GM21360 (cell line): Measurements from ENCODE around the gene MAPK14.
"Not testable (repeated sequence)": the region's sequence is repeated elsewhere in the genome, so short reads cannot be mapped to it uniquely, and the experiment has no call there.

Experiments used
- ATAC-seq: cut with Tn5 transposase; IDR thresholded peaks from one replicate; pipeline ENCODE4 v1.9.1; 2021; ENCODE audit warnings: mild to moderate bottlenecking, moderate library complexity; ENCODE audit not compliant: unreplicated experiment

Gene MAPK14

DNA sequence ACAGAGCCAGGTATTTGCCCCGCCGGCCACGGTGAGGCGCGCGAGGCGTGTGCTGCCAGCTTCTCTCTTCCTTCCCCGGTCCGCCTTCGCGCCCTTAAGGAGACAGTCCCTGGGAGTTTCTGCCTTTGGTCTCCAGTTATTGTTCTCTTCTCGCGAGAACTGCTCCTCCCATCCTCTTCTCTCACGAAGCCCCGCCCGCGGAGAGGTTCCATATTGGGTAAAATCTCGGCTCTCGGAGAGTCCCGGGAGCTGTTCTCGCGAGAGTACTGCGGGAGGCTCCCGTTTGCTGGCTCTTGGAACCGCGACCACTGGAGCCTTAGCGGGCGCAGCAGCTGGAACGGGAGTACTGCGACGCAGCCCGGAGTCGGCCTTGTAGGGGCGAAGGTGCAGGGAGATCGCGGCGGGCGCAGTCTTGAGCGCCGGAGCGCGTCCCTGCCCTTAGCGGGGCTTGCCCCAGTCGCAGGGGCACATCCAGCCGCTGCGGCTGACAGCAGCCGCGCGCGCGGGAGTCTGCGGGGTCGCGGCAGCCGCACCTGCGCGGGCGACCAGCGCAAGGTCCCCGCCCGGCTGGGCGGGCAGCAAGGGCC, at the start of gene MAPK14:
Gene MAPK14, plus strand, starts transcription at position 308 of the 587 bp plus-strand sequence. CDS start 350 bp downstream, outside the sequence.
- peak; percentile 72 for ATAC-seq

DNA sequence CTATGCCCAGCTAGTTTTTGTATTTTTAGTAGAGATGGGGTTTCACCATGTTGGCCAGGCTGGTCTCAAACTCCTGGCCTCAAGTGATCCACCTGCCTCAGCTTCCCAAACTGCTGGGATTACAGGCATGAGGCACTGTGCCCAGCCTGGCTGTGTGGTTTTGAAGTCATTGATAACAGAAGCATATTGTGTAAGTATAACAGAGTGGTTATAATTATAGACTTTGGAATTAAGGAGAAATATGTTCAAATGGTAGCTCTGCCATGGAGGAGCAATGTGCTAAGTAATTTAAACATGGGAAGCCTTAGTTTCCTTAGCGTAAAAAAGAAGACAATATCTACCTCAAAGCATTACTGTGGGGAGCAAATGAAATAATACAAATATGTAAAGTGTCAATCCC, 47.5 kb upstream of the MAPK14 start:
- not testable (repeated sequence) for ATAC-seq

DNA sequence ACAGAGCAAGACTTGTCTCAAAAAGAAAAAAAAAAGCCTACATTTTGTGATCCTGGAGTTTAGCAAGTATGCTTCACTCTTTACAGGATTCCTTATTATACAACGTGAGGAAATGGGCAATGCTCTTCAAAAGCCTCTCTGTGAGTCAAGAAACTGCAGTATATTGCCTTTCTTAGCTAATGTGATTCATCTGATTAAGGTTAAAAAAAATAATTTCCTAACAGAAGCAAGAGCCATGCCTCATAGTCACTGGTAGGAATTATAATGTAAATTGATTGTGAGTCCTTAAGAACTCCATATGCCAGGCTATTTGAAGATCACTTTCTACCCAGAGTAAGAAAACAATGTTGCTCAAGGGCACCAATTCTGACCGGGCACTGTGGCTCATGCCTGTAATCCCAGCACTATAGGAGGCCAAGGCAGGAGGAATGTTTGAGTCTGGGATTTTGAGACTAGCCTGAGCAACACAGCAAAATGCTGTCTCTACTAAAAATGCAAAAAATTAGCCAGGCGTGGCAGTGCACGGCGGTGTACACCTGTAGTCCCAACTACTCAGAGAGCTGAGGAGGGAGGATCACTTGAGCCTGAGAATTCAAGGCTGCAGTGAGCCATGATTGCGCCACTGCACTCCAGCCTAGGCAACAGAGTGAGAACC, 46.5 kb upstream of the MAPK14 start:
- ATAC-seq, result no peak

DNA sequence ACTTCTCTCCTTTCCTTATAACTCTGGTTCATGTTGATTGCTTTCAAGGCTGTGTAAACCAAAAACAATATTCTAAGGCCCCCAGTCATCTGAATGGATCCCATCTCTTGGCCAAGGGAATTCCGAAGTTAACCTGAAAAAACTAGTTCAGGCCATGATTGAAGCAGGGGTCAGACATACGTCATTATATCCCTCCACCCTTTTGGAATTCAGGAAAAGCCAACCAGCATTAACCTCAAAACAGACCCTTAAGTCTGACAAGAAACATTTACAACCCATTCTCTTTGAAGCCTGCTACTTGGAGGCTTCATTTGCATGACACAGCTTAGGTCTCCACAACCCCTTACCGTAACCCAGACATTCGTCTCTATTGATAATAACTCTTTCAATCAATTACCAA, 42.9 kb upstream of the MAPK14 start:
- ATAC-seq, result no peak

DNA sequence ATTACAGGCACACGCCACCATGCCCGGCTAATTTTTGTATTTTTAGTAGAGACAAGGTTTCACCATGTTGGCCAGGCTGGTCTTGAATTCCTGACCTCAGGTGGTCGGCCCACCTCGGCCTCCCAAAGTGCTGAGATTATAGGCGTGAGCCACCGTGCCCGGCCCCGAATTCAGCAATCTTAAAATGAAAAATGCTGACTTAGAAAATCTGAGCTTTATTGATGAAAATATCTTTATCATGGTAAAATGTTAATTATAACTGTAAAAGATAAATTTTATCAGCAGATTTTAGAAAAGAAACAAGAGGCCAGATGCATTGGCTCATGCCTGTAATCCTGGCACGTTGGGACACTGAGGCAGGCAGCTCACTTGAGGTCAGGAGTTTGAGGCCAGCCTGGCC, 39.6 kb upstream of the MAPK14 start:
- ATAC-seq, result not testable (repeated sequence)

DNA sequence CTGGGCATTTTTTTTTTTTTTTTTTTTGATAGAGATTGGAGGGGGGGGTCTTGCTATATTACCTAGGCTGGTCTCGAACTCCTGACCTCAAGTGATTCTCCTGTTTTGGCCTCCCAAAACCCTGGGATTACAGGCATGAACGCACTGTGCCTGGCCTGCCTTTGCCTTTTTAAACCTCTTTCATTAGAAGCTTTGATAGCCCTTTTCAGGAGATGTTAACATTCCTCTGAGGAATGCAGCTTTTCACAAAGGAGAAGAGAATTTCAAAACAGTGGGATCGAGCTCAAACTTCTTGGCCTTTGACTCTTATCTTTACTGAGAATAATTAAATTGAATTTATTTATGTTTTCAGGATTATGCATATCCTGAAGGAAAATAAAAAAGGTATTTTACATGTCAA, 34.5 kb upstream of the MAPK14 start:
- ATAC-seq, result no peak

DNA sequence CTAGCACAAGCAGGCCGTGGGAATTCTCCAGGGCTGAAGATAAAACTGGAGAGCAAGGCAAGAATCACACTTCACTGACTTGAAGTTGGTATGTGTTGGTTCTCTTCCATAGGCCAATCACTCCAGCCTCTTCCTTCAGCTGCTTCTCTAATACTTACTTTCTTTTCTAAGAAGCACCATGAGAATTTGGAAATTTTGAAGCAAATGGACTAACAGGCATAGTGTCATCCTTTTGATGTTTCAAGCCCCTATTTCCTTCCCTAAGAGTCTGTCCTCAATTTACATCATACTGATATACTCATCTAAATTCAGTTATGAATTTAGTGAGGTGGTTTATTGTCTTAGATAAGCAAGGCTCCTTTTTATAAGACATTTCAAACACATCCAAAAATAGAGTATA, 27.2 kb upstream of the MAPK14 start:
- no peak for ATAC-seq

DNA sequence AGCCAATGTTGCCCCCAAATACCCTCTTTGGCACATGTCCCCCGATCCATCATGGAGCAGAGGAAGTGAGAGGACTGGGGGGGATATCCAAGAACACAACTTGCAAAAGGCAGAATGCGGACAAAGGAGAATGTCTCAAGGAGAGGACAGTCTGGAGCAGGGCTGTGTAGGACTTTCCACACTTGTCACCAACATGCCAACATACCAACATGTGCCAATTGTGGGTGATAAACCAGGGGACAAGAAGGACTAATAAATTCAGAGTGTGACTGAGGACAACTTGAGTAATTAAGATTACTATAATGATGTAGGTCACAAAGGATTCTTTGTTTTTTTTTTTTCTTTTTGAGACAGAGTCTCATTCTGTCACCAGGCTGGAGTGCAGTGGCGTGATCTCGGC, 11.9 kb upstream of the MAPK14 start:
- ATAC-seq, result no peak

DNA sequence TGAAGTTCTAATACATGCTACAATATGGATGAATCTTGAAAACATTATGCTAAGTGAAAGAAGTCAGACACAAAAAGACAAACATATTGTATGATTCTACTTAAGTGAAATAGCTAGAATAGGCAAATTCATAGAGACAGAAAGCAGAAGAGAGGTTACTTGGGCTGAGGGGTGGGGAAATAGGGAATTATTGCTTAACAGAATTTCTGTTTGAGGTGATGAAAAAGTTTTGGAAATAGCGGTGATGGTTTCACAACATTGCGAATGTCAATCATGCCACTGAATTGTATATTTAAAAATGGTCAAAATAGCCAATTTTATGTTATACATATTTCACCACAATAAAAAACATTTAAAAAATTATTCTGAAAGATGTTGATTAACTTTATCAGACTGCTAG, 9.3 kb upstream of the MAPK14 start:
- ATAC-seq, result no peak

DNA sequence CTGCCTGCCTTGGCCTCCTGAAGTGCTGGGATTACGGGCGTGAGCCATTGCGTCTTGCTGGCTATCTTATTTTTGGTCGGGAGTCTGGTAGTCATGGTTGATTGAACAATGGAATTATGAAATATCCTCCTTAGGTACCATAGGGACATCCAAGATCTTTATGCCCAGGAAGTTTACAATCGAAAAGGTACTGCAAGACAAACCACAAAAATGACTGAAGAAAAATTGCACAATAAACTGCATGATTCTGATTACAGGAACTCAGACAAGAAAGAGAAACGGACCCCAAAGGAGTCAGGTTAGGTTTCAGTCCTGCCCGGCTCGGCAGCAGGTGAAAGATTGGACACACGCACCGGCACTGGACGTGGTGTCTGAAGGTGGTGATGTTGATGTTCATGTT, 8.4 kb upstream of the MAPK14 start:
- ATAC-seq, result no peak

DNA sequence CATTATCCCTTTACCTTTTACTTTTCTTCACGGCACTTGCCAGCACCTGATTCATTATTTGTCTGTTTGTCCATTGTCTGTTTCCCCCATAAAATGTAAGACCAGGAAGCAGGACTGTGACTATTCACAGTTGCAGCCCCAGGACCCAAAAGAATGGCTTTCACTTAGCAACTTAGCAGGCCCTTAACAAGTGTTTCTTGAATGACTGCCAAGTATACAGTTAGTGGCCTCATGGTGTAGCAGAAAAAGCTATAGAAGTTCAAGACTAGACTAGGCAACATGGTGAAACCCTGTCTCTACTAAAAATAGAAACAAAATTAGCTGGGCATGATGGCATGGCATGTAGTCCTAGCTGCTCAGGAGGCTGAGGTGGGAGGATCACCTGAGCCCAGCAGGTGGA, 7.5 kb upstream of the MAPK14 start:
- no peak for ATAC-seq

DNA sequence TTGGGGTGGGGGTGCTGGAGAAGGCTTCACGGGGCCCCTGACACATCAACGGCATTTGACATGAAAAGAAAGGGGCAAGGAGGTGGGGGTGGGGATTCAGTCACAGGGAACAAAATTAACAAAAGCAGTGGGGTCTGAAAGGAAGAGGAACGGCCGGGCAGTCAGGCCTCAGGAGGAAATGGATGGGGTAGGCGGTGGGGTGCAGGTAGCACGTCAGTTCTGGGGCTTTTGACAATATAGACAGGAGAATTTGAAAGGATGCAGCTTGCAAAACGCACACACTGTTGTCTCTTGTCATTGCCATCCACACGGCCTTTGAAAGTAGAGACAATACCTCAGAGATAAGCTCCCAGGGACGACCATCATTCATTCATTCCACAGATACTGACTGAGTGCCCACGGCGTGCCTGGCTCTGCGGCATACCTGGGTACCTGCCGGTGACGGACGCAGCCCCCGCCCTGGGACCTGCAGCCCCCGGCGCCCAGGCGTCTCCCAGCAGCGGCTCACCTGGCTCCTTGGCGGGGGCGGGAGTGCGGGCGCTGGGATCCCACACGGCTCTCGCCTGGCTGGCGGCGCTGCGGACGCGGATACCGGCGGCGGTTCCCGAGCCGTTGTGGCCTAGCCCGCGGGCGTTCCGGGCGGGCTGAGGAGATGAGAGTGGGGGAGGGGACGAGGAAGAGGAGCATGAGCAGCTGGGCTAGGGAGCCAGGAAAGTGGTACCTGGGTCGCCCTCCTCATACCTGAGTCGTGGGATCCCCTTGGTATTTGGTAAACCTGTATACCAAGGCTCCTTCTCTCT, 3.4 kb upstream of the MAPK14 start, which contains the start of gene SLC26A8:
Gene SLC26A8, minus strand, starts transcription at position 646 of the 800 bp plus-strand sequence. CDS start 4,934 bp downstream, outside the sequence.
- ATAC-seq, result no peak

DNA sequence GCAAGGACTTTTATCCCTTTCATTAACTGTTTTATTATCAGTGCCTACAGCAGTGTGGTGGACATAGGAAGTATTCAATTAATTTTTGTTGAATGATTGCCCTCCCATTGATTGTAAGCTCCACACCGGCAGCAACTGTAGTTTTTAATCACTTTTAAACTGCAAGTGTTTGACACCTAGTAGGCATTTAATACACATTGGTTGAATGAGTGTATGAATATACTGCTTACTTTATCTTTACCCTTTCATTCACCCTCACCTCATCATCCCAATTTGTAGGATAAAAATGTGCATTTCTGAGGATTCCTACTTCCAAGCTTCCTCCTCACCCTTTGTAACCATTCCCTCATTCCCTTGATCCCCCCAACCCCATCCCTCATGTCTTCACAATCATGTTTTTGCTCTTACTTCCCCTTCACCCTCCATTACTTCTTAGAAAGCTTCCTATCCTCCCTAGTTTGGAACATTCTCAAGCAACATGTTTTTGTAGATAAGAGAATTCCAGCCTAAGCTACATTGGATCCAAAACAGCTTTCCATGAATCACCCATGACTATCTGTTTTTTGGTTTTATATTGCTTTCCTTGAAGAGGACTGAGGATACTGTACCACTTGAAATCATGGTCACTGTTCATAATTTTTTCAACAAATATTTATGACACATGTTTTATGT, 2.2 kb upstream of the MAPK14 start:
- no peak for ATAC-seq

DNA sequence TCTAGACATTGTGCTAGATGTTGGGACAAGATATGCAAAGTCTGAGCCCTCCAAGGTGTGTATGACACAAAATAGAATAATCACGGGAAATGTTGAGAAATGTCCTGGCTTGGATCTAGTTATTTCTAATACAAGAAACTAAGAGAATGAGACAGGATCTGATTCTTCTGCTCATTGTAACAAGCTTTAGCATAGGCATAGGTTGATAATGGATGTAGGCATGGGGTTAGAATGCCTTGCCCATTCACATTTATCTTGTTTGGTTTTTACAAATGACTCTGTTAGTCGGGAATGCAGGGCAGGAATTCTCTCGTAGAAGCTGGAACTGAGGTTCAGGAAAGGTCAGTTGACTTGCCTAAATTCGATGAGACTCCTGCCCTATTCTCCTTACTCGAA, 1.7 kb upstream of the MAPK14 start:
- no peak for ATAC-seq

DNA sequence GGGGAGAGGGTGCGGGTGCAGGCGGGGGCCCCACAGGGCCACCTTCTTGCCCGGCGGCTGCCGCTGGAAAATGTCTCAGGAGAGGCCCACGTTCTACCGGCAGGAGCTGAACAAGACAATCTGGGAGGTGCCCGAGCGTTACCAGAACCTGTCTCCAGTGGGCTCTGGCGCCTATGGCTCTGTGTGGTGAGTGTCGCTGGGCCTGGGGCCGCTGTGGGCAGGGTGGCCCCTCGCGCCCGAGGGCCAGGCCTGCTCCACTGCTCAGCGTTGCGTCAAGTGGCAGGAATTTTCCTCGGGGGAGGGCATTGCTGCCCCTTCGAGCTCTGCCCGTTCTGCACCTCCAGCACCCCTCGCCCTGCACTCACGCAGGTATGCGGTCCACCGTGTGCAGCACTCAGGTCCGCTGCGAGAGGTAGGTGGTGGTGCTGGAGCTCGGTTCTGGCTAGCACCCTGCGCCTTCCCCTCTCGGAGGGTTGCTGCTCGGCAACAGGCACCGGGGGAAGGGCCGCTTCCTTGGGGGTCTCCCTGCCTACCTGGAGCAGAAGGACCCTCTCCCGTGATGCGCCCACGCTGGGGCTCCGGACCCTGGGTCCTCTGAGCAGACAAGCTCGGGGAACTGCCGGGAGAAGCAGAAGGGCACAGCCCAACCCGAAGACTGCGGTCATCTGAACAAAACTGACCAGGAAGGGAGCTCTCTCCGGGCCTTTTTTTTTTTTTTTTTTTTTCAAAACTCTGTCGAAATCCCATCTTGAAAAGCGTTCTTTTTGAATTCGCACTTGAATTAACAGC, 674 bp downstream of the MAPK14 start:
- ATAC-seq, result peak; percentile 25

DNA sequence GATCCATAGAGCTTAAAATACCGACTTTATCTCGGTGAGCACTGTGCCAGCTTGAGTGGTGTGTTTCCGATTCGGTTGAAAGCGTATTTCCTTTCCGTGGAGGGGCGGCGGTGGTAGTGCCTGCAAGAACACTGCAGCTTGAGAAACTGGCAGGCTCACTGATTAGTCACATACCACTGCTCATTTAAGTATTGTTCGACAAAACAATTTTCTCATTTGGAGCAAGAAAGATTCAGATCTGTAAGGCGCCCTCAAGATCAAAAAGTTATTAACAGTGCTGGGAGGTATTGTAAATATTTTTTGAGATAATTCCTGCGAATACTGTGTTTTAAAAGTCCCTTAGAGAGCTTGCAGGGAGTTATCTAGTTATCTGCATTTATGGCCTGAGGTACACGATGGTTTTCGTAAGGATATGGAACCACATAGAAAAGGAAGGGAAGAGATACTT, 1.3 kb downstream of the MAPK14 start:
- no peak for ATAC-seq

DNA sequence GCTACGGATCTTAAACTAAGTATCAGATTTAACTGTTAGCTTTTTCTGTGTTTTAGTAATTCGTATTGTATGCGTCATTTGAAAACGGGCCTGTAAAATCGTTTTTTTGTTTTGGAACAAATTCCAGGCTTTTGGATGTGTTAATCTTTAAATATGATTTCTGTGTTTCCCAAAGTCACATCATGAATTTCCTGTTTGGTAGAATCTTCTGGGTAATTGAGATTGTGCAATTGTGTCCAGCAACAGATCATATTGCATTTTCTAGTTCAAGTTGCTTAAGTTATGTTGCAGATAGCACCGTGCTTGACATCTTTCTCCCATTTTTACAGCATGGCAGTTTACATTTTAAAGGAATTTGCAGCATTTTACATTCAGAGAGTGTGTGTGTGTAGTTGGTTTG, 1.9 kb downstream of the MAPK14 start:
- ATAC-seq, result no peak

DNA sequence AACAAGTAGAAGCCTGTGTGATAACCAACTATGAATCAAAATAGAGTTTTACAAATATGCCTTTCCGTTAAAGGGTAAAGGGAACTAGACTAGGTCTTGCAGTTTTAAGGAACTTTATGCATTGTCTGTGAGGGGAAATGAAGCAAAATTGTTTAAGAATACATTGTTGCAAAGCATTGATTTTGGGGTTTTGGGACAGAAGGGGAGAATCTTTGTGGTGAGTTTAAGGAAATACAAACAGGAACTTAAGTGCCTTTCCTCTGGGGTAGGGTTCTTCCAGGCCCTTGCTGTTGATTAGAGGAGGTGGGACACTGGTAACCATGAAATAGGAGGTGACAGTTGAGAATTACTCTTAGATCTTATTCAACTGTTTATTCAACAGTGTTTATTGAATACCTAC, 4.7 kb downstream of the MAPK14 start:
- ATAC-seq, result no peak

DNA sequence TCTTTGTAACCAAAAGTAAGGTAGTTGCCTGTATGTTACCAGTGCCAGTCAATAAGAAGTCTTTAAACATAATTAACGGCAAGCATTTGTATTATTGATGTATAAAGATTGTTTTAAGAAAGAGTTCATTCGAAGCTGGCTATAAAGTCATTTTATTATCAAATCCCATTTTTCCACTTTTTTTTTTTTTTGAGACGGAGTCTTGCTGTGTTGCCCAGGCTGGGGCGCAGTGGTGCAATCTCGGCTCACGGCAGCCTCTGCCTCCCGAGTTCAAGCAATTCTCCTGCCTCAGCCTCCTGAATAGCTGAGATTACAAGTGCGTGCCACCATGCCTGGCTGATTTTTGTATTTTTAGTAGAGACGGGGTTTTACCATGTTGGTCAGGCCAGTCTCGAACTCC, 5.5 kb downstream of the MAPK14 start:
- ATAC-seq, result not testable (repeated sequence)

DNA sequence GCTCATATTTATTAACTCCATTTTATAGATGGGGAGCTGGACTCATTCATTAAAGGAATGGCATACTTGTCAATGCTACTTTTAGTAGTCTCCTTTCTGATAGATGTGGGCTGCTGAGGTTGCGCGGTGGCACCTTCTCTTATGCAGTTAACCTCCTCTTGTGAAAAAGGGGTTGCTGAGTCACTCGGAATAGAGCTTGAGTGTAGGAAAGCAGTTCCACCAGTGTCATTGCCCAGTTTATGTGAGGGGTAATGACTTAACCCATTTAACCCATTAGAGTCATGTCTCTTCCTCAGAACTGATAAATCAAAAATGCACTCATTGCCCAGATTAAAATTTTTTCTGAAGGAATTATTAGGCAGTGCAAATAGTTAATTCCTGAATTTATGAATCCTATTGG, 6.3 kb downstream of the MAPK14 start:
- no peak for ATAC-seq

DNA sequence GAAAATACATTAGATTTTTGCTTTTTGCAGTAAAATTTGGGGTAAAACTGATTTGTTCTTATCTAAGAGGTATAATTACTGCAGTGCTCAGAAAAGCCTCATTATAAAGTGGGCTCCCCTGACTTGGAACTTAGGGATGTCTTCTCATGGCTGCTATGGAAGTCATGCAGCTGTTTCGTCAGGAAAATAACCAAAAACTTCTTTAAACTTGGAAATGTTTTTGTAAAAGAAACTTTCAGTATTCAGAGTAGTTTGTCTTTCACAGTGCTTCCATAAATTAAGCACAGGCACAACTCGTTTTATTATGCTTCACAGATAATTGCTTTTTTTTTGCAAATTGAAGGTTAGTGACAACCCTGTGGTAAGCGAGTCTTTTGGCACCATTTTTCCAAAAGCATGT, 6.8 kb downstream of the MAPK14 start:
- no peak for ATAC-seq
